ENCODE data around the gene PGAP6.

PGAP6 gene

GRCh38 chr16:396605-397004 is 14.8 kb upstream of the PGAP6 start:
- Histone ChIP-seq H3K4me3 (ENCODE audit: low read depth in 1 of 2, low read length in 2 of 2) (peak overlapping the region; percentile 27 to 64), H3K4me2 (ENCODE audit: insufficient read depth, low read length) (peak overlapping the region; percentile 73), H4K20me1 (ENCODE audit: insufficient read depth, low read length) (peaks cover 25% of the 10 kb centered on the region), H3K4me1 (ENCODE audit: insufficient read depth, low read length) (peaks cover 55% of the 10 kb centered on the region), H3K36me3 (ENCODE audit: insufficient read depth, low read length) (peaks cover 30% of the 10 kb centered on the region), H3K27me3 (ENCODE audit: insufficient read depth, low read length, poor library complexity) (no peaks in the 10 kb centered on the region), H3K27ac (ENCODE audit: low read length) (peak overlapping the region; percentile 85), H3K9ac (ENCODE audit: low read depth, low read length) (peak overlapping the region; percentile 66), H2AFZ (ENCODE audit: low read depth, low read length) (peak overlapping the region; percentile 78), H3K9me3 (ENCODE audit: insufficient read depth, low read length, severe bottlenecking) (no peaks in the 10 kb centered on the region), H3K79me2 (ENCODE audit: insufficient read depth, low read length) (peaks cover 47% of the 10 kb centered on the region)
- DNase-seq (peak; percentile 79), ATAC-seq (ENCODE audit: insufficient read depth, low read depth) (peak; percentile 62)
- no peak for TF ChIP-seq CTCF (IDR thresholded peaks at IDR 0.05; ENCODE audit: borderline replicate concordance, extremely low read depth, low read length, poor library complexity, severe bottlenecking)
- no peak for TF ChIP-seq EZH2 (IDR thresholded peaks at IDR 0.05; ENCODE audit: borderline replicate concordance, low read depth, low read length, severe bottlenecking)

GRCh38 chr16:396199-396598 is 14.4 kb upstream of the PGAP6 start:
- Histone ChIP-seq H2AFZ (ENCODE audit: low read depth, low read length) (peak overlapping the region; percentile 78), H3K9ac (ENCODE audit: low read depth, low read length) (peak overlapping the region; percentile 66), H3K9me3 (ENCODE audit: insufficient read depth, low read length, severe bottlenecking) (no peaks in the 10 kb centered on the region), H4K20me1 (ENCODE audit: insufficient read depth, low read length) (peaks cover 25% of the 10 kb centered on the region), H3K4me2 (ENCODE audit: insufficient read depth, low read length) (peak overlapping the region; percentile 73), H3K27ac (ENCODE audit: low read length) (peak overlapping the region; percentile 85), H3K79me2 (ENCODE audit: insufficient read depth, low read length) (peaks cover 44% of the 10 kb centered on the region), H3K4me1 (ENCODE audit: insufficient read depth, low read length) (peaks cover 56% of the 10 kb centered on the region), H3K4me3 (ENCODE audit: low read depth in 1 of 2, low read length in 2 of 2) (peak overlapping the region; percentile 27 to 64), H3K36me3 (ENCODE audit: insufficient read depth, low read length) (peaks cover 30% of the 10 kb centered on the region), H3K27me3 (ENCODE audit: insufficient read depth, low read length, poor library complexity) (no peaks in the 10 kb centered on the region)
- DNase-seq (no peak), ATAC-seq (ENCODE audit: insufficient read depth, low read depth) (no peak)
- no peak for TF ChIP-seq CTCF (IDR thresholded peaks at IDR 0.05; ENCODE audit: borderline replicate concordance, extremely low read depth, low read length, poor library complexity, severe bottlenecking)
- no peak for TF ChIP-seq EZH2 (IDR thresholded peaks at IDR 0.05; ENCODE audit: borderline replicate concordance, low read depth, low read length, severe bottlenecking)

DNA sequence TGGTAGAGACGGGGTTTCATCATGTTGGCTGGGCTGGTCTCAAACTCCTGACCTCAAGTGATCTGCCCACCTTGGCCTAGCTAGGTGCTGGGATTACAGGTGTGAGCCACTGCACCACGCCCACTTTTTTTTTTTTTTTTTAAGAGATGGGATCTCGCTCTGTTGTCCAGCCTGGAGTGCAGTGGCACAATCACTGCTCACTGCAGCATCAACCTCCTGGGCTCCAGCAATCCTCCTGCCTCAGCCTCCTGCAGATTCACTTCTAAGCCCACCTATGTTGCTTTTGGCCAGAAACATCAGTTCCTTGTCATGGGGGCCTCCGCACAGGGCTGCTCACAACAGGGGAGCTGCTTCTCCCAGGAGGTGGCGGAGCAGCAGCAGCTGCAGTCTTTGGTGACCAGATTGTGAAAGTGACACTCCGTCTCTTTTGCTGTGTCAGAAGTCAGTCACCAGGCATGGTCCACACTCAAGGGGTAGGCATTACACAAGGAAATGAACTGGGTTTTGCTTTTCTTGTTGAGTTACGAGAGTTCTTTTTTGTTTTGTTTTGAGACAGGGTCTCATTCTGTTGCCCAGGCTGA is 10.8 kb upstream of the PGAP6 start:
- Histone ChIP-seq H3K4me2 (ENCODE audit: insufficient read depth, low read length) (no peak overlapping the region), H3K27ac (ENCODE audit: low read length) (no peak overlapping the region), H3K4me1 (ENCODE audit: insufficient read depth, low read length) (peaks cover 22% of the 10 kb centered on the region), H2AFZ (ENCODE audit: low read depth, low read length) (no peak overlapping the region), H3K79me2 (ENCODE audit: insufficient read depth, low read length) (peaks cover 16% of the 10 kb centered on the region), H3K27me3 (ENCODE audit: insufficient read depth, low read length, poor library complexity) (no peaks in the 10 kb centered on the region), H3K9me3 (ENCODE audit: insufficient read depth, low read length, severe bottlenecking) (no peaks in the 10 kb centered on the region), H3K9ac (ENCODE audit: low read depth, low read length) (no peak overlapping the region), H3K36me3 (ENCODE audit: insufficient read depth, low read length) (no peaks in the 10 kb centered on the region; the same call in 1 of the 2 replicates), H4K20me1 (ENCODE audit: insufficient read depth, low read length) (no peaks in the 10 kb centered on the region), H3K4me3 (ENCODE audit: low read depth in 1 of 2, low read length in 2 of 2) (no peak overlapping the region)
- no peak for TF ChIP-seq EZH2 (IDR thresholded peaks at IDR 0.05; ENCODE audit: borderline replicate concordance, low read depth, low read length, severe bottlenecking)
- peak; percentile 21 for TF ChIP-seq CTCF (IDR thresholded peaks at IDR 0.05; ENCODE audit: borderline replicate concordance, extremely low read depth, low read length, poor library complexity, severe bottlenecking)
- DNase-seq (no peak), ATAC-seq (ENCODE audit: insufficient read depth, low read depth) (no peak)

Data from DND-41 (cell line).